NCI-H2081 treated with DMSO at 0.1 percent for 48 hours (cell line): Measurements from ENCODE around the gene FBXW4.
"Not testable (repeated sequence)": the region's sequence is repeated elsewhere in the genome, so short reads cannot be mapped to it uniquely, and the experiment has no call there.

Experiments
- DNase-seq: peaks from one replicate; lab custom pipeline; 2025; lab: John Stamatoyannopoulos, UW

The FBXW4 gene

GRCh38 chr10:101617102-101617823 lies 77.7 kb downstream of the FBXW4 start:
- no peak for DNase-seq

GRCh38 chr10:101616415-101617101 lies 78.4 kb downstream of the FBXW4 start:
- DNase-seq = no peak

- DNase-seq = no peak
Measured at GRCh38 chr10:101615525-101616116, 79.3 kb downstream of the FBXW4 start.

GRCh38 chr10:101614663-101615524 lies 80.1 kb downstream of the FBXW4 start:
- DNase-seq = no peak

- no peak for DNase-seq
Measured at GRCh38 chr10:101613646-101614045, 81.3 kb downstream of the FBXW4 start.

GRCh38 chr10:101612872-101613271 lies 82.1 kb downstream of the FBXW4 start:
- no peak for DNase-seq

GRCh38 chr10:101612086-101612485 lies 82.9 kb downstream of the FBXW4 start:
- no peak for DNase-seq

GRCh38 chr10:101611096-101611905 lies 83.7 kb downstream of the FBXW4 start:
- no peak for DNase-seq

- no peak for DNase-seq
Measured at GRCh38 chr10:101609481-101609880, 85.5 kb downstream of the FBXW4 start.

GRCh38 chr10:101607124-101607523 lies 87.8 kb downstream of the FBXW4 start:
- no peak for DNase-seq

GRCh38 chr10:101602761-101603398 lies 92.1 kb downstream of the FBXW4 start:
- no peak for DNase-seq

GRCh38 chr10:101601541-101601940 lies 93.4 kb downstream of the FBXW4 start:
- no peak for DNase-seq

GRCh38 chr10:101597091-101597900 lies 97.7 kb downstream of the FBXW4 start:
- no peak for DNase-seq

GRCh38 chr10:101595591-101596433 lies 99.2 kb downstream of the FBXW4 start:
- no peak for DNase-seq

GRCh38 chr10:101593331-101593730 lies 101.6 kb downstream of the FBXW4 start:
- not testable (repeated sequence) for DNase-seq

GRCh38 chr10:101588879-101589278 lies 106.1 kb downstream of the FBXW4 start:
- no peak for DNase-seq

- DNase-seq = peak; percentile 40
Measured at GRCh38 chr10:101587725-101588653, 107.0 kb downstream of the FBXW4 start, which contains the start of the genes DPCD and POLL. Gene DPCD, plus strand, starts transcription at chr10:101588321. Its CDS starts 16 bp downstream, at chr10:101588337. Gene POLL, minus strand, starts transcription at chr10:101588257. Its CDS starts 897 bp downstream, at chr10:101587360.

- no peak for DNase-seq
Measured at GRCh38 chr10:101585841-101586240, 109.1 kb downstream of the FBXW4 start.
